ENCODE measurements around the gene FCGR1A. TPM values are rescaled to one million over a fixed set of nuclear protein-coding genes. Genes with fewer than 3 reads are reported as not detected.
"Not testable (repeated sequence)": the region's sequence is repeated elsewhere in the genome, so short reads cannot be mapped to it uniquely, and the experiment has no call there.

FCGR1A gene
- total and polyA plus RNA-seq, 9 donors, result 0.34 to 17.9 (median 3.2) TPM

GRCh38 chr1:149753466-149753865 is 29.0 kb upstream of the FCGR1A start:
- not testable (repeated sequence) for H3K4me1 ChIP-seq (ENCODE audit: insufficient read depth)
- 53 to 70% (median 67%) methylated on average over 1 of the region's 2 CpGs for WGBS, 3 donors

DNA sequence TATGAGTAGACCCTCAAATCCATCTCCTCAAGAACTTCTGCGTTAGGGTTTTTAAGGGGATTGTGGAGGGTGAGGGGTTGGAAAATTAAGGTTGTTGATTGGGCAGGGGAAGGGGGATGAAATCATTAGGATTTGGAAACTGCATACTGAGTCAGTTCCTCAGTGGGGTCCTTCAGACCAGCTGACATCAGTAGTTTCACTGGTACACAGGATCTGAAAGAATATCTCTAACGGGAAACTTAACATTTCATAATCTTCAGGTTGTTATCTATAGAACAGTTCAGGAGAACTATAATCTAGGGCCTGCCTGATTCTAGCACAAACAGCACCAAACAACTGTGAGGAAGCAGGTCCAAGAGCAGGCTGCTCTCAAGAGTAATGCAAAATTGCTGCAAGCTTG is 27.2 kb upstream of the FCGR1A start:
- H3K27ac ChIP-seq; H3K36me3 ChIP-seq; intact Hi-C loops (cut with DNase I); H3K9me3 ChIP-seq; H3K4me1 ChIP-seq (ENCODE audit: insufficient read depth); H3K27me3 ChIP-seq; DNase-seq; H3K4me3 ChIP-seq: not testable (repeated sequence)
- 40 to 79% (median 65%) methylated on average over 1 to 2 of the region's 2 CpGs for WGBS, 3 donors

More at GRCh38 chr1:149753466-149753865, 29.0 kb upstream of the FCGR1A start:
- H3K27ac ChIP-seq; intact Hi-C loops (cut with DNase I); H3K9me3 ChIP-seq; H3K27me3 ChIP-seq; H3K4me3 ChIP-seq; DNase-seq; H3K36me3 ChIP-seq: not testable (repeated sequence)

GRCh38 chr1:149762294-149762693 is 20.2 kb upstream of the FCGR1A start:
- H3K9me3 ChIP-seq; intact Hi-C loops (cut with DNase I); H3K27ac ChIP-seq; DNase-seq; H3K4me3 ChIP-seq; H3K27me3 ChIP-seq; H3K36me3 ChIP-seq; H3K4me1 ChIP-seq (ENCODE audit: insufficient read depth): not testable (repeated sequence)
- WGBS, 3 donors, result 80 to 92% (median 88%) methylated on average over 1 to 2 of the region's 2 CpGs

GRCh38 chr1:149764087-149764800 is 18.2 kb upstream of the FCGR1A start:
- H3K9me3 ChIP-seq; H3K36me3 ChIP-seq; DNase-seq; H3K4me3 ChIP-seq; H3K27me3 ChIP-seq; H3K27ac ChIP-seq; H3K4me1 ChIP-seq (ENCODE audit: insufficient read depth); intact Hi-C loops (cut with DNase I): not testable (repeated sequence)
- 88 to 89% methylated on average over 1 of the region's 1 CpG; no CpG with 5 or more reads in 1 of the 3 donors for WGBS, 3 donors

DNA sequence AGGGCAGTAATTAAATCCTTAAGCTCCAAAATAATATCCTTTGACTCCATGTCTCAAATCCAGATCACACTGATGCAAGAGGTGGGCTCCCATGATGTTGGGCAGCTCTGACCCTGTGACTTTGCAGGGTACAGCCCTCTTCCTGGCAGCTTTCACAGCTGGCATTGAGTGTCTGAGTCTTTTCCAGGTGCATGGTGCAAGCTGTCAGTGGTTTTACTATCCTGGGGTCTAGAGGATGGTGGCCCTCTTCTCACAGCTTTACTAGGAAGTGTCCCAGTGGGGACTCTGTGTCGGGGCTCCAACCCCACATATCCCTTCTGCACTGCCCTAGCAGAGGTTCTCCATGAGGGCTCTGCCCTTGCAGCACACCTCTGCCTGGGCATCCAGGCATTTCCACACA is 16.3 kb upstream of the FCGR1A start:
- H3K27me3 ChIP-seq; H3K4me3 ChIP-seq; H3K27ac ChIP-seq; H3K4me1 ChIP-seq (ENCODE audit: insufficient read depth); DNase-seq; H3K9me3 ChIP-seq; intact Hi-C loops (cut with DNase I); H3K36me3 ChIP-seq: not testable (repeated sequence)
- 79 to 83% (median 80%) methylated on average over 1 of the region's 1 CpG for WGBS, 3 donors

DNA sequence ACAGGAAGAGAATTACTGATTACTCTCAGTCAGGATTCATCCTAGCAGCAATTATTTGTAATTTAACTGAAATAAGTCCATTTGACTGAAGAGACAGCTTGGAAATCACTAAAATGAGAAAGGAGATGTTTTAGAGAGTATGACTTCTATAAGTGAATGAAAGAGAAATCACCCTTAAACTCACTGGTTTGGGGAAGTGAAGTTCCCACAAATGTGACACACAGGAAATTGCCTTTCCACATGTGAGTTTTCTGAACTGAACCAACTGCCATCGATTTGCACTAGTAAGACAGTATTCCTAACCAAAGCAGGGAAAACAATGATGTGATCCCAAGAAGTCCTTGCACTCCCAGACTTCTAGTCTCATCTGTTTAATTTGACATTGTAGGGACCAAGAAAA is 13.3 kb upstream of the FCGR1A start:
- WGBS, 3 donors, result no CpG with 5 or more reads among the region's 1 CpG
- intact Hi-C loops (cut with DNase I), result not testable (repeated sequence)

GRCh38 chr1:149770661-149771060 is 11.8 kb upstream of the FCGR1A start:
- WGBS, 3 donors, result 69 to 89% (median 77%) methylated on average over 4 of the region's 4 CpGs
- H3K9me3 ChIP-seq; H3K4me1 ChIP-seq (ENCODE audit: insufficient read depth); H3K27me3 ChIP-seq; H3K27ac ChIP-seq; intact Hi-C loops (cut with DNase I); DNase-seq; H3K4me3 ChIP-seq; H3K36me3 ChIP-seq: not testable (repeated sequence)

More for the DNA sequence above, 13.3 kb upstream of the FCGR1A start:
- H3K27me3 ChIP-seq; H3K27ac ChIP-seq; H3K9me3 ChIP-seq; H3K4me1 ChIP-seq (ENCODE audit: insufficient read depth); H3K4me3 ChIP-seq; H3K36me3 ChIP-seq; DNase-seq: not testable (repeated sequence)

DNA sequence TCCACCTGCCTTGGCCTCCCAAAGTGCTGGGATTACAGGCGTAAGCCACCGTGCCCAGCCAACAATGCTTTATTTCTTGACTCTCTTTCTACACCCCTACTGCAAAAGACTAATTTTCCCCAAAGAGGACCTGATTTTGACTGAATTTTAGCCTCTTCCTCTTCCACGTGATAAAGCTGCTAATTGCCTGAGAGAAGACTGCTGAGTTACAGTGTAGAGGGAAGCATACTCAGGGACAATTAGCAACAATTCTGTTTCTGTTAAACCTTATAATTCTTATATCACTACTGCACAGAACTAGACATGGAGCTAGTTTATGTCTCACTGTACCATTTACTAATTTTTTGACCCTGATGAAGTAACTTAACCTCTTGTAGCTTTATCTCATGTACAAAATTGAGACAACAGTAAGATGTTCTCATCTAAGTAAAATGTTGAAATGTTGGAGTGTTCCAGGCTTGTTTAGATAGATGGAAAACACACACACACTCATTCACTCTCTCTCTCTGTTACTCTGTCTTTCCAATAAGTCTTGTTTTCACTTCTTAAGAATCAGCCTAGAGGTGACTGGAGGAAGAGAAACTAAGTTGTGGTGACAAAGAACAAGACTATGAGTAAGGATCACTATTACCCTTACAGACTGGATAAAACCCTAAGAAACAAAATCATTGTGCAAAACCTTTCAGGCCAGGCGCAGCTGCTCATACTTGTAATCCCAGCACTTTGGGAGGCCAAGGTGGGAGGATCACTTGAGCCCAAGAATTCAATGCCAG is 10.7 kb upstream of the FCGR1A start:
- WGBS, 3 donors, result 68 to 80% methylated on average over 1 of the region's 4 CpGs; no CpG with 5 or more reads in 1 of the 3 donors
- intact Hi-C loops (cut with DNase I); H3K4me1 ChIP-seq (ENCODE audit: insufficient read depth); H3K9me3 ChIP-seq; H3K27ac ChIP-seq; H3K27me3 ChIP-seq; DNase-seq; H3K36me3 ChIP-seq; H3K4me3 ChIP-seq: not testable (repeated sequence)

- H3K27ac ChIP-seq; DNase-seq; H3K27me3 ChIP-seq; H3K9me3 ChIP-seq; H3K4me1 ChIP-seq (ENCODE audit: insufficient read depth); H3K4me3 ChIP-seq; intact Hi-C loops (cut with DNase I); H3K36me3 ChIP-seq: not testable (repeated sequence)
- 33 to 58% (median 40%) methylated on average over 1 of the region's 3 CpGs for whole genome bisulfite sequencing, 3 donors
Observed at GRCh38 chr1:149775510-149776147, 6.9 kb upstream of the FCGR1A start.

DNA sequence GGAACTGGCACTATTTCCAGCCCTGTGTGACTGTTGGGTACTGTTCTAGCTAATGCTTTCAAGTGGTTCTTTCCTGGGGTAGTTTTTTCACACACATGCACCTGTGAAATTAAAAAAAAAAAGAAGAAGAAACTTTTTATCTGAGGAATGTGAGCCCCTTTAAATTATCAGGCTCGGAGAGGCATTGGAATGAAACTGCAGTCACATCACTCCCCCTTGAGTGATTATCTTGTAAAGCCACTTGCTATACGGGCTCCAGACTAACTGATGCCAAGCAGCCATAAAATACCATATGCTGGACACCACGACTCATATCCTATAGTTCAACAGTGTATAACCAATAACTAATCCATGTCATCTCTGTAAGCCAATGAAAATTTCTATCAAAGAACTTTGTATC is 5.4 kb upstream of the FCGR1A start:
- DNase-seq; intact Hi-C loops (cut with DNase I); H3K4me3 ChIP-seq; H3K36me3 ChIP-seq; H3K9me3 ChIP-seq; H3K27ac ChIP-seq; H3K4me1 ChIP-seq (ENCODE audit: insufficient read depth); H3K27me3 ChIP-seq: not testable (repeated sequence)
- WGBS, 3 donors, result 19 to 32% (median 25%) methylated on average over 1 to 2 of the region's 3 CpGs

GRCh38 chr1:149778313-149778712 is 4.2 kb upstream of the FCGR1A start:
- H3K36me3 ChIP-seq; H3K4me1 ChIP-seq (ENCODE audit: insufficient read depth); intact Hi-C loops (cut with DNase I); H3K9me3 ChIP-seq; DNase-seq; H3K4me3 ChIP-seq; H3K27ac ChIP-seq; H3K27me3 ChIP-seq: not testable (repeated sequence)
- 0 to 57% (median 24%) methylated on average over 1 of the region's 1 CpG for WGBS, 3 donors
